NB4 (cell line): Measurements from ENCODE around the gene NAIF1.
"Not testable (repeated sequence)": the region's sequence is repeated elsewhere in the genome, so short reads cannot be mapped to it uniquely, and the experiment has no call there.

Source experiments
- DNase-seq: peaks from one replicate; pipeline ENCODE4 v3.0.0; 2010; ENCODE audit warnings: low read depth
- H3K4me3 ChIP-seq: one replicate; pipeline ENCODE4 v1.5.1; 2011; ENCODE audit warnings: mild to moderate bottlenecking, low read depth, low read length, moderate library complexity
- CTCF ChIP-seq: IDR thresholded peaks from one replicate; pipeline ENCODE4 v1.5.1; 2012; ENCODE audit warnings: low read depth, low read length
- MYC ChIP-seq: IDR thresholded peaks from 2 replicates; pipeline ENCODE4 v1.6.1; 2011; ENCODE audit warnings: low read depth, low read length
- POLR2A ChIP-seq: IDR thresholded peaks from 2 replicates; pipeline ENCODE4 v1.6.1; 2011; ENCODE audit warnings: mild to moderate bottlenecking; ENCODE audit not compliant: insufficient read length; ENCODE audit errors: extremely low read depth
- TF ChIP-seq, protein P1 (sequence below): IDR thresholded peaks from 2 replicates; pipeline ENCODE4 v1.6.1; 2011; ENCODE audit warnings: low read depth, low read length

The NAIF1 gene

GRCh38 chr9:128053560-128053959, 13.6 kb downstream of the NAIF1 start:
- TF ChIP-seq CTCF (no peak), MYC (no peak), POLR2A (no peak)
- TF ChIP-seq, protein P1, sequence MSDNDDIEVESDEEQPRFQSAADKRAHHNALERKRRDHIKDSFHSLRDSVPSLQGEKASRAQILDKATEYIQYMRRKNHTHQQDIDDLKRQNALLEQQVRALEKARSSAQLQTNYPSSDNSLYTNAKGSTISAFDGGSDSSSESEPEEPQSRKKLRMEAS: no peak
- no peak overlapping the region for H3K4me3 ChIP-seq
- DNase-seq: peak; percentile 59

DNA sequence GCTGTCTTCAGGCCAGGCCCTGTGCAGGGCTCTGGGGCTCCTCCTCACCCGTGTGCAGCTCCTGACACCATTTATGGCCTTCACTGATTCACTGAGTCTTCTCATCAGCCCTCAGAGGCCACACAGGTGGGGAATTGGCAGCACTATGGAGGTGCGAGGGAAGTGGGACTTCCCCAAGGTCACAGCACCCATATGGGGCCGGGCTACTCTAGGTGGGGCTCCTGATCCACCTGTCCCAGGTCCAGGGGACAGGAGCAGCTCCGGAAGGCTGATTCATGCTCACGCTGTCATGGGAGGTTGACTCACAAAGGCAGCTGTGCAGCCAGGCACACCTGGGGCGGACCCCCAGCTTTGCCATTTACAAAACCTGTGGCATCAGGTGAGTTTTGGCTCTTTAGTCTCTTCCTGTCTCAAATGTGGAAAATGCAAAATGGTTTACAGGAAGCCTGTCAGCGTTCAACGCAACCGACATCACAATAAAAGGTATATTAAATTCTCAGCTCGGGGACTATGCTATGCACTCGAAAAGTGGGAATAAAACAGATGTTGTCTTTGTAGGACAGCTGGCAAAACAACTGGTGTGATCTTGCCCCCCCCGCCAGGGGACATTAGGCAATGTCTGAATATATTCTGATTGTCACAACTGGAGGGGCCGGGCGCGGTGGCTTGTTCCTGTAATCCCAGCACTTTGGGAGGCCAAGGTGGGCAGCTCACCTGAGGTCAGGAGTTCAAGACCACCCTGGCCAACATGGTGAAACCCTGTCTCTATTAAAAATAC, 15.0 kb downstream of the NAIF1 start:
- H3K4me3 ChIP-seq: no peak overlapping the region
- TF ChIP-seq POLR2A (no peak), CTCF (no peak)

GRCh38 chr9:128049843-128050242, 17.3 kb downstream of the NAIF1 start:
- DNase-seq: no peak
- no peak overlapping the region for H3K4me3 ChIP-seq
- TF ChIP-seq MYC: no peak
- TF ChIP-seq POLR2A: no peak
- TF ChIP-seq, protein P1: no peak
- TF ChIP-seq CTCF: no peak

More for the DNA sequence above, 15.0 kb downstream of the NAIF1 start:
- DNase-seq: no peak

- H3K4me3 ChIP-seq: no peak overlapping the region
- TF ChIP-seq, protein P1: no peak
- TF ChIP-seq CTCF (no peak), POLR2A (no peak), MYC (no peak)
- no peak for DNase-seq
Measured at GRCh38 chr9:128048663-128049062, 18.5 kb downstream of the NAIF1 start.

GRCh38 chr9:128047231-128047630, 19.9 kb downstream of the NAIF1 start:
- no peak overlapping the region for H3K4me3 ChIP-seq
- TF ChIP-seq POLR2A: no peak
- no peak for TF ChIP-seq MYC
- TF ChIP-seq, protein P1: no peak
- no peak for TF ChIP-seq CTCF
- DNase-seq: no peak

DNA sequence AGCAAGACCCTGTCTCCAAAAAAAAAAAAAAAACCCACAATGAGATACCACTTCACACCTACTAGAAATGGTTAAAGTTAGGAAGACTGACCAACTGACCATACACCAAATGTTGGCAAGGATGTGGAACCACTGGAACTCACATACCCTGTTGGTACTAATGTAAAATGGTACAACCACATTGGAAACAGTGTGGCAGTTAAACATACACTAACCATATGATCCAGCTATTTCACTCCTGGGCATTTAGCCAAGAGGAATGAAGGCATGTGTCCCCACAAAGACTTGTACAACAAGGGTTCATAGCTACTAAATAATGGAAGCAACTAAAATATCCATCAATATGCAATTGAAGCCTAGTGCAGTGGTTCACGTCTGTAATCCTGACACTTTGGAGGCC, 21.3 kb downstream of the NAIF1 start:
- DNase-seq: no peak
- TF ChIP-seq POLR2A (no peak), MYC (no peak), CTCF (no peak)
- TF ChIP-seq, protein P1: no peak
- H3K4me3 ChIP-seq: no peak overlapping the region

- H3K4me3 ChIP-seq, DNase-seq: not testable (repeated sequence)
Measured at GRCh38 chr9:128045409-128045808, 21.7 kb downstream of the NAIF1 start.
